H9 (cell line): ENCODE results near the gene CMTM5. TPM values are rescaled to one million over a fixed set of nuclear protein-coding genes. Genes with fewer than 3 reads are reported as not detected.

ENCODE experiments used
- DNase-seq: peaks from one replicate; pipeline ENCODE4 v3.0.0-alpha.2; 2017
- H2AFZ ChIP-seq: one replicate; pipeline ENCODE4 v1.6.1; 2013; ENCODE audit warnings: mild to moderate bottlenecking, low read length, control low read depth, moderate library complexity
- H2AK5ac ChIP-seq: 2 replicates; pipeline ENCODE4 v1.6.1; 2013; ENCODE audit warnings: low read length, control low read depth, mixed read lengths; ENCODE audit not compliant: insufficient read length
- H2BK120ac ChIP-seq: one replicate; pipeline ENCODE4 v1.6.1; 2013; ENCODE audit warnings: low read depth, mild to moderate bottlenecking, low read length, control low read depth, inconsistent platforms; ENCODE audit not compliant: poor library complexity, severe bottlenecking
- H2BK12ac ChIP-seq: 2 replicates; pipeline ENCODE4 v1.6.1; 2013; ENCODE audit warnings: low read length, control low read depth, mixed read lengths, low read depth; ENCODE audit not compliant: insufficient read length
- H2BK15ac ChIP-seq: 2 replicates; pipeline ENCODE4 v1.6.1; 2013; ENCODE audit warnings: low read depth, low read length, control low read depth
- H2BK20ac ChIP-seq: one replicate; pipeline ENCODE4 v1.6.1; 2013; ENCODE audit warnings: low read depth, mild to moderate bottlenecking, low read length, control low read depth, inconsistent platforms; ENCODE audit not compliant: poor library complexity, severe bottlenecking
- H2BK5ac ChIP-seq: 2 replicates; pipeline ENCODE4 v1.6.1; 2013; ENCODE audit warnings: low read length, control low read depth, mixed read lengths; ENCODE audit not compliant: insufficient read length
- H3K14ac ChIP-seq: 2 replicates; pipeline ENCODE4 v1.6.1; 2013; ENCODE audit warnings: low read length, control low read depth; ENCODE audit not compliant: insufficient read depth
- H3K18ac ChIP-seq: 2 replicates; pipeline ENCODE4 v1.6.1; 2013; ENCODE audit warnings: low read depth, mild to moderate bottlenecking, mixed read lengths, low read length, control low read depth; ENCODE audit not compliant: insufficient read length
- H3K23ac ChIP-seq: 2 replicates; pipeline ENCODE4 v1.6.1; 2013; ENCODE audit warnings: low read length, control low read depth, mixed read lengths, low read depth; ENCODE audit not compliant: insufficient read length
- H3K23me2 ChIP-seq: 2 replicates; pipeline ENCODE4 v1.6.1; 2013; ENCODE audit warnings: low read depth, mild to moderate bottlenecking, mixed read lengths, low read length, control low read depth; ENCODE audit not compliant: insufficient read length, poor library complexity, severe bottlenecking
- H3K27ac ChIP-seq: 2 replicates; pipeline ENCODE4 v1.5.1; 2013; ENCODE audit warnings: low read length, control low read depth, mixed read lengths, low read depth; ENCODE audit not compliant: insufficient read length
- H3K27me3 ChIP-seq: 2 replicates; pipeline ENCODE4 v1.6.1; 2013; ENCODE audit warnings: low read length, control low read depth, inconsistent platforms; ENCODE audit not compliant: insufficient read depth
- H3K4ac ChIP-seq: 2 replicates; pipeline ENCODE4 v1.6.1; 2013; ENCODE audit warnings: low read depth, mild to moderate bottlenecking, control low read depth, inconsistent platforms, low read length, moderate library complexity
- H3K4me1 ChIP-seq: 2 replicates; pipeline ENCODE4 v1.6.1; 2013; ENCODE audit warnings: low read length, control low read depth, inconsistent platforms; ENCODE audit not compliant: insufficient read depth
- H3K4me2 ChIP-seq: 2 replicates; pipeline ENCODE4 v1.6.1; 2013; ENCODE audit warnings: low read length, control low read depth, mixed read lengths; ENCODE audit not compliant: insufficient read length, insufficient read depth
- H3K56ac ChIP-seq: 2 replicates; pipeline ENCODE4 v1.6.1; 2013; ENCODE audit warnings: low read depth, mild to moderate bottlenecking, mixed read lengths, low read length, control low read depth; ENCODE audit not compliant: insufficient read length
- H3K79me1 ChIP-seq: 2 replicates; pipeline ENCODE4 v1.6.1; 2013; ENCODE audit warnings: low read depth, mild to moderate bottlenecking, moderate library complexity, low read length, control low read depth, inconsistent platforms; ENCODE audit not compliant: insufficient read depth, poor library complexity, severe bottlenecking
- H3K79me2 ChIP-seq: 2 replicates; pipeline ENCODE4 v1.6.1; 2013; ENCODE audit warnings: low read length, control low read depth, inconsistent platforms; ENCODE audit not compliant: insufficient read depth
- H3K9ac ChIP-seq: 2 replicates; pipeline ENCODE4 v1.6.1; 2013; ENCODE audit warnings: low read length, control low read depth, mixed read lengths; ENCODE audit not compliant: insufficient read length; ENCODE audit errors: extremely low read depth
- H3K9me3 ChIP-seq: one replicate; pipeline ENCODE4 v1.6.1; 2013; ENCODE audit warnings: low read depth, low read length, inconsistent platforms; ENCODE audit not compliant: control insufficient read depth
- H3T11ph ChIP-seq: one replicate; pipeline ENCODE4 v1.6.1; 2013; ENCODE audit warnings: mild to moderate bottlenecking, low read length, control low read depth, inconsistent platforms
- H4K20me1 ChIP-seq: one replicate; pipeline ENCODE4 v1.6.1; 2013; ENCODE audit not compliant: control insufficient read depth, insufficient read length, insufficient read depth
- H4K5ac ChIP-seq: 2 replicates; pipeline ENCODE4 v1.6.1; 2013; ENCODE audit warnings: low read depth, mild to moderate bottlenecking, mixed read lengths, low read length, control low read depth; ENCODE audit not compliant: insufficient read length
- H4K8ac ChIP-seq: replicated peaks from 2 replicates; pipeline ENCODE4 v1.6.1; 2013; ENCODE audit warnings: low read length, control low read depth, mixed read lengths, low read depth; ENCODE audit not compliant: insufficient read length
- H4K91ac ChIP-seq: 2 replicates; pipeline ENCODE4 v1.6.1; 2013; ENCODE audit warnings: low read depth, mild to moderate bottlenecking, moderate library complexity, mixed read lengths, low read length, control low read depth; ENCODE audit not compliant: insufficient read length
- H3K27ac Mint-ChIP-seq, 3 experiments: 2 replicates in 2 of 3; 3 replicates in 1 of 3; pipeline ENCODE4 v1.8.0; 2020 to 2021; ENCODE audit warnings: mixed read lengths in 3 of 3, mild to moderate bottlenecking in 1 of 3, moderate library complexity in 1 of 3
- H3K27me3 Mint-ChIP-seq: 2 replicates; pipeline ENCODE4 v1.8.0; 2021; ENCODE audit warnings: low read depth, mild to moderate bottlenecking, moderate library complexity, mixed read lengths
- H3K36me3 Mint-ChIP-seq, 3 experiments: 2 replicates in 2 of 3; 3 replicates in 1 of 3; pipeline ENCODE4 v1.8.0; 2020 to 2021; ENCODE audit warnings: low read depth in 3 of 3, mixed read lengths in 3 of 3; ENCODE audit not compliant: insufficient read depth in 1 of 3
- H3K4me1 Mint-ChIP-seq, 2 experiments: 2 replicates each; pipeline ENCODE4 v1.8.0; 2020; ENCODE audit warnings: mixed read lengths in 2 of 2
- H3K4me3 Mint-ChIP-seq, 2 experiments: 2 replicates in 1 of 2; 3 replicates in 1 of 2; pipeline ENCODE4 v1.8.0; 2020 to 2021; ENCODE audit warnings: mild to moderate bottlenecking in 2 of 2, mixed read lengths in 2 of 2, moderate library complexity in 1 of 2
- H3K9me3 Mint-ChIP-seq, 2 experiments: 2 replicates in 1 of 2; 3 replicates in 1 of 2; pipeline ENCODE4 v1.8.0; 2020; ENCODE audit warnings: mild to moderate bottlenecking in 2 of 2, mixed read lengths in 2 of 2, moderate library complexity in 1 of 2
- WGBS: extraction: QIAGEN DNeasy Blood & Tissue Kit; methylation state at CpG from one replicate; pipeline ENCODE4 v1.1.7; 2013; ENCODE audit warnings: missing lambda C conversion rate, low lambda C conversion rate, mixed read lengths; ENCODE audit not compliant: insufficient read length; ENCODE audit errors: extremely low coverage; 5-methylcytosine and 5-hydroxymethylcytosine counted together
- total RNA-seq: library from RNA; stranded (reverse); gene quantifications from 2 replicates; pipeline ENCODE4 v1.2.1, GENCODE V29; 2021
- TF ChIP-seq, protein P1 (sequence below): fragments of 200-600 bp; sonication (generic); conservative IDR thresholded peaks from 3 replicates; pipeline ENCODE4 v1.8.0; 2021; ENCODE audit warnings: antibody characterized with exemption, mild to moderate bottlenecking

The CMTM5 gene
- total RNA-seq, 1 experiment from 2014 or later, result not detected

DNA sequence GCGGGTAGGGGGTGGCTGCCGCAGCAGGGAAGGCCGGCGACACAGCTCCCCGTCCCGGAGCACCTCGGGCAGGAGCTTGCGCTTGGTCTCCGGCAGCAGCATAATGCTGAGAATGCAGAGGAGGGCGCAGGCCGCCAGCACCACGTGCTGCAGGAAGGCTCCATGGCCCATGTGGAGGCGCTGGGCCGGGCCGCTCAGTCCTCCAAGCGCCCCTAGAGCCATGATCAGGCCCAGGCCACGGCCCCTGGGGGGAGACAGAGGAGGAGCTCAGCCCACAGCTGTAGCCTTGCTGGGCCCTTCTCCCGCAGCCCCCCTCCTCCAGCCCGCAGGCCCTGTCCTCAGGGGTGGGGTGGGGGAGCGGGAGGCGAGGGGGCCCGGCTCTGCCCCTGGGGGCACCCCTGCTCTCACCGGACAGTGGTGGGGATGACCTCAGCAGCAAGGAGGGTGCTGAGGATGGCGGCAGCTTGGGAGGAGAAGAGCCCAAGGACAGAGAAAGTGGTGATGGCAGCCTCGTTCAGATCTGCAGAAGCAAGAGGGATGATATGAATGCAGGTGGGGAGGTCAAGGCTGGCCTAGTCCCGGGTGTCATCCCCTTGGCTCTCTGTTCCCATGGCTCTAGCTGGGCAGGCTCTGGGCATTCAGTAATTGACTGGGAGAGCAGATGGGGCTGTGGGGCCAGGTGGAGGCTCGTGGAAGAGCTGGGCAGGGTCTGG, 30.0 kb upstream of the CMTM5 start:
- H3K4me1 ChIP-seq, result no peaks in the 10 kb centered on the region; the same call in 1 of the 2 replicates
- peak; percentile 56 for DNase-seq
- no peaks in the 10 kb centered on the region for H3K27me3 ChIP-seq
- no peak overlapping the region for H3K14ac ChIP-seq
- H3K79me1 ChIP-seq, result no peaks in the 10 kb centered on the region
- H3K56ac ChIP-seq, result no peak overlapping the region
- Mint-ChIP-seq H3K27ac (no peak overlapping the region; a peak in 1 of 7 replicates), H3K27me3 (peaks cover 16% of the 10 kb centered on the region), H3K36me3 (peaks cover 16 to 26% (median 22%) of the 10 kb centered on the region in 3 experiments), H3K4me3 (no peak overlapping the region), H3K9me3 (peaks cover under 1 to 4% of the 10 kb centered on the region in 2 experiments; a peak in 3 of 5 replicates), H3K4me1 (peaks cover 24 to 25% of the 10 kb centered on the region in 2 experiments)
- no peak overlapping the region for H3K4ac ChIP-seq
- no peak overlapping the region for H3K27ac ChIP-seq
- TF ChIP-seq, protein P1, sequence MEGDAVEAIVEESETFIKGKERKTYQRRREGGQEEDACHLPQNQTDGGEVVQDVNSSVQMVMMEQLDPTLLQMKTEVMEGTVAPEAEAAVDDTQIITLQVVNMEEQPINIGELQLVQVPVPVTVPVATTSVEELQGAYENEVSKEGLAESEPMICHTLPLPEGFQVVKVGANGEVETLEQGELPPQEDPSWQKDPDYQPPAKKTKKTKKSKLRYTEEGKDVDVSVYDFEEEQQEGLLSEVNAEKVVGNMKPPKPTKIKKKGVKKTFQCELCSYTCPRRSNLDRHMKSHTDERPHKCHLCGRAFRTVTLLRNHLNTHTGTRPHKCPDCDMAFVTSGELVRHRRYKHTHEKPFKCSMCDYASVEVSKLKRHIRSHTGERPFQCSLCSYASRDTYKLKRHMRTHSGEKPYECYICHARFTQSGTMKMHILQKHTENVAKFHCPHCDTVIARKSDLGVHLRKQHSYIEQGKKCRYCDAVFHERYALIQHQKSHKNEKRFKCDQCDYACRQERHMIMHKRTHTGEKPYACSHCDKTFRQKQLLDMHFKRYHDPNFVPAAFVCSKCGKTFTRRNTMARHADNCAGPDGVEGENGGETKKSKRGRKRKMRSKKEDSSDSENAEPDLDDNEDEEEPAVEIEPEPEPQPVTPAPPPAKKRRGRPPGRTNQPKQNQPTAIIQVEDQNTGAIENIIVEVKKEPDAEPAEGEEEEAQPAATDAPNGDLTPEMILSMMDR, result no peak
- H3K9me3 ChIP-seq, result no peaks in the 10 kb centered on the region
- H3K4me2 ChIP-seq, result no peak overlapping the region
- peaks cover 3% of the 10 kb centered on the region for H3K23me2 ChIP-seq
- no peak overlapping the region for H4K8ac ChIP-seq
- no peak overlapping the region for H3K9ac ChIP-seq
- H4K5ac ChIP-seq, result no peak overlapping the region
- no peak overlapping the region for H3K23ac ChIP-seq
- H2BK12ac ChIP-seq, result no peak overlapping the region
- no peak overlapping the region for H2BK5ac ChIP-seq
- H4K20me1 ChIP-seq, result no peaks in the 10 kb centered on the region
- no peak overlapping the region for H4K91ac ChIP-seq
- no peak overlapping the region for H3K18ac ChIP-seq
- H2AK5ac ChIP-seq, result no peak overlapping the region
- no peak overlapping the region for H2BK20ac ChIP-seq
- no peaks in the 10 kb centered on the region for H3K79me2 ChIP-seq
- no CpG with 5 or more reads among the region's 27 CpGs for WGBS
- H2BK120ac ChIP-seq, result no peak overlapping the region
- H2BK15ac ChIP-seq, result no peak overlapping the region
- no peak overlapping the region for H3T11ph ChIP-seq
- H2AFZ ChIP-seq, result no peak overlapping the region
